K562 treated with DMSO at 1 percent for 12 hours (cell line): ENCODE data around the gene TMEFF2. TPM values are rescaled to one million over a fixed set of nuclear protein-coding genes. Genes with fewer than 3 reads are reported as not detected.

Source experiments
- total RNA-seq: library from RNA; unstranded; fragments of 300-600 nt; gene quantifications from 2 replicates; pipeline ENCODE4 v1.2.3, GENCODE V29; 2022; ENCODE audit not compliant: insufficient read depth

Gene TMEFF2
- total RNA-seq = not detected in 2 replicates

GRCh38 chr2:192194866-192195547 is at the start of gene TMEFF2:
Gene TMEFF2, minus strand, starts transcription at chr2:192194933. Its CDS starts 409 bp downstream, at chr2:192194524.

